ENCODE measurements around the gene GALNT15. TPM values are rescaled to one million over a fixed set of nuclear protein-coding genes. Genes with fewer than 3 reads are reported as not detected.

GALNT15 gene
- total RNA-seq, 1 donor from 2014 or later, result not detected

GRCh38 chr3:16137977-16138376 lies 36.5 kb upstream of the GALNT15 start:
- H3K9me3 ChIP-seq (ENCODE audit: low read depth), result no peaks in the 10 kb centered on the region
- peaks cover 4% of the 10 kb centered on the region for H3K27me3 Mint-ChIP-seq (ENCODE audit: insufficient read depth, low read depth)
- H3K4me1 ChIP-seq, result no peaks in the 10 kb centered on the region
- TF ChIP-seq CTCF (IDR thresholded peaks at IDR 0.05), result no peak
- no peak for TF ChIP-seq EZH2phosphoT487 (IDR thresholded peaks at IDR 0.05)
- TF ChIP-seq EZH2 (IDR thresholded peaks at IDR 0.05), result no peak
- H3F3A ChIP-seq (ENCODE audit: low read depth), result no peaks in the 10 kb centered on the region
- no peak overlapping the region for H3K4me3 ChIP-seq
- H3K27me3 ChIP-seq, result no peaks in the 10 kb centered on the region
- no peak for DNase-seq (ENCODE audit: low spot score)
- H3K27ac Mint-ChIP-seq, result no peak overlapping the region
- H2AFZ ChIP-seq (replicated peaks), result no peak overlapping the region
- H3K79me2 ChIP-seq (ENCODE audit: low read depth), result no peaks in the 10 kb centered on the region
- no peak overlapping the region for H3K4me3 Mint-ChIP-seq
- no peak overlapping the region for H3K9ac ChIP-seq
- H3K36me3 Mint-ChIP-seq, result no peaks in the 10 kb centered on the region
- no peaks in the 10 kb centered on the region for H3K36me3 ChIP-seq
- H3K27ac ChIP-seq, result no peak overlapping the region
- peaks cover 3% of the 10 kb centered on the region for H3K4me1 Mint-ChIP-seq
- H3K4me2 ChIP-seq, result no peak overlapping the region
- H3K9me3 Mint-ChIP-seq, result peaks cover 10% of the 10 kb centered on the region
- H4K20me1 ChIP-seq (ENCODE audit: low read depth), result no peaks in the 10 kb centered on the region

- Histone ChIP-seq H3K27ac (no peak overlapping the region), H3K79me2 (ENCODE audit: low read depth) (no peaks in the 10 kb centered on the region), H2AFZ (replicated peaks) (no peak overlapping the region), H3K4me1 (no peaks in the 10 kb centered on the region), H3K9me3 (ENCODE audit: low read depth) (no peaks in the 10 kb centered on the region), H3K36me3 (no peaks in the 10 kb centered on the region), H3K4me3 (no peak overlapping the region), H3K9ac (no peak overlapping the region), H3K27me3 (no peaks in the 10 kb centered on the region), H3F3A (ENCODE audit: low read depth) (no peaks in the 10 kb centered on the region), H3K4me2 (no peak overlapping the region), H4K20me1 (ENCODE audit: low read depth) (no peaks in the 10 kb centered on the region)
- TF ChIP-seq CTCF (IDR thresholded peaks at IDR 0.05) (no peak), EZH2phosphoT487 (IDR thresholded peaks at IDR 0.05) (no peak), EZH2 (IDR thresholded peaks at IDR 0.05) (no peak)
- Mint-ChIP-seq H3K4me3 (no peak overlapping the region), H3K4me1 (no peaks in the 10 kb centered on the region), H3K27ac (no peak overlapping the region), H3K9me3 (peaks cover 19% of the 10 kb centered on the region), H3K27me3 (ENCODE audit: insufficient read depth, low read depth) (peaks cover 10% of the 10 kb centered on the region), H3K36me3 (no peaks in the 10 kb centered on the region)
- DNase-seq (ENCODE audit: low spot score), result no peak
Observed at GRCh38 chr3:16140116-16140893, 34.2 kb upstream of the GALNT15 start.

GRCh38 chr3:16140894-16141285 lies 33.6 kb upstream of the GALNT15 start:
- Histone ChIP-seq H3K36me3 (no peaks in the 10 kb centered on the region), H2AFZ (replicated peaks) (no peak overlapping the region), H3K27me3 (no peaks in the 10 kb centered on the region), H4K20me1 (ENCODE audit: low read depth) (no peaks in the 10 kb centered on the region), H3K9me3 (ENCODE audit: low read depth) (no peaks in the 10 kb centered on the region), H3K79me2 (ENCODE audit: low read depth) (no peaks in the 10 kb centered on the region), H3K4me2 (no peak overlapping the region), H3K4me3 (no peak overlapping the region), H3F3A (ENCODE audit: low read depth) (no peaks in the 10 kb centered on the region), H3K27ac (no peak overlapping the region), H3K4me1 (no peaks in the 10 kb centered on the region), H3K9ac (no peak overlapping the region)
- peaks cover 10% of the 10 kb centered on the region for H3K27me3 Mint-ChIP-seq (ENCODE audit: insufficient read depth, low read depth)
- DNase-seq (ENCODE audit: low spot score), result no peak
- TF ChIP-seq EZH2phosphoT487 (IDR thresholded peaks at IDR 0.05) (no peak), CTCF (IDR thresholded peaks at IDR 0.05) (no peak), EZH2 (IDR thresholded peaks at IDR 0.05) (no peak)
- no peak overlapping the region for H3K27ac Mint-ChIP-seq
- peaks cover 1% of the 10 kb centered on the region for H3K4me1 Mint-ChIP-seq
- H3K36me3 Mint-ChIP-seq, result no peaks in the 10 kb centered on the region
- H3K4me3 Mint-ChIP-seq, result no peak overlapping the region
- peaks cover 19% of the 10 kb centered on the region for H3K9me3 Mint-ChIP-seq
